Nephron progenitor cell (in vitro differentiated cells): ENCODE measurements around the gene CEACAM6.
"Not testable (repeated sequence)": the region's sequence is repeated elsewhere in the genome, so short reads cannot be mapped to it uniquely, and the experiment has no call there.

Experiments
- DNase-seq: peaks from one replicate; pipeline ENCODE4 v3.0.0; 2021
- H3K27ac Mint-ChIP-seq: 2 replicates; pipeline ENCODE4 v1.8.0; 2021; ENCODE audit warnings: mild to moderate bottlenecking, moderate library complexity, mixed read lengths
- H3K27me3 Mint-ChIP-seq: 2 replicates; pipeline ENCODE4 v1.8.0; 2021; ENCODE audit warnings: mild to moderate bottlenecking, low read depth, mixed read lengths; ENCODE audit not compliant: poor library complexity
- H3K36me3 Mint-ChIP-seq: 2 replicates; pipeline ENCODE4 v1.8.0; 2021; ENCODE audit warnings: low read depth, mixed read lengths
- H3K4me1 Mint-ChIP-seq: 2 replicates; pipeline ENCODE4 v1.8.0; 2021; ENCODE audit warnings: mixed read lengths
- H3K4me3 Mint-ChIP-seq: 2 replicates; pipeline ENCODE4 v1.8.0; 2021; ENCODE audit warnings: mild to moderate bottlenecking, moderate library complexity, mixed read lengths
- H3K9me3 Mint-ChIP-seq: 2 replicates; pipeline ENCODE4 v1.8.0; 2021; ENCODE audit warnings: mild to moderate bottlenecking, moderate library complexity, mixed read lengths
- CTCF ChIP-seq: fragments of 200-600 bp; sonication (generic); IDR thresholded peaks from 2 replicates; pipeline ENCODE4 v1.5.0; 2021; ENCODE audit warnings: antibody characterized with exemption

Gene CEACAM6

GRCh38 chr19:41740415-41741243 lies 14.7 kb upstream of the CEACAM6 start:
- H3K4me1 Mint-ChIP-seq: no peaks in the 10 kb centered on the region
- no peak for TF ChIP-seq CTCF
- H3K27ac Mint-ChIP-seq: no peak overlapping the region
- DNase-seq: no peak
- peaks cover 84% of the 10 kb centered on the region for H3K9me3 Mint-ChIP-seq
- H3K27me3 Mint-ChIP-seq: peaks cover 4% of the 10 kb centered on the region
- H3K4me3 Mint-ChIP-seq: no peak overlapping the region
- H3K36me3 Mint-ChIP-seq: no peaks in the 10 kb centered on the region

GRCh38 chr19:41741244-41741554 lies 14.1 kb upstream of the CEACAM6 start:
- H3K4me1 Mint-ChIP-seq: no peaks in the 10 kb centered on the region
- no peak overlapping the region for H3K4me3 Mint-ChIP-seq
- H3K36me3 Mint-ChIP-seq: no peaks in the 10 kb centered on the region
- no peak overlapping the region for H3K27ac Mint-ChIP-seq
- TF ChIP-seq CTCF: no peak
- H3K9me3 Mint-ChIP-seq: peaks cover 84% of the 10 kb centered on the region
- no peak for DNase-seq
- peaks cover 9% of the 10 kb centered on the region for H3K27me3 Mint-ChIP-seq

GRCh38 chr19:41744850-41745249 lies 10.5 kb upstream of the CEACAM6 start:
- DNase-seq: no peak
- H3K27ac Mint-ChIP-seq: no peak overlapping the region

GRCh38 chr19:41745756-41746155 lies 9.6 kb upstream of the CEACAM6 start:
- no peak for TF ChIP-seq CTCF
- no peak overlapping the region for H3K4me3 Mint-ChIP-seq
- peaks cover 25% of the 10 kb centered on the region for H3K27me3 Mint-ChIP-seq
- no peaks in the 10 kb centered on the region for H3K36me3 Mint-ChIP-seq
- H3K4me1 Mint-ChIP-seq: no peaks in the 10 kb centered on the region
- DNase-seq: no peak
- no peak overlapping the region for H3K27ac Mint-ChIP-seq
- peaks cover 63% of the 10 kb centered on the region for H3K9me3 Mint-ChIP-seq

More at GRCh38 chr19:41744850-41745249, 10.5 kb upstream of the CEACAM6 start:
- peaks cover 68% of the 10 kb centered on the region for H3K9me3 Mint-ChIP-seq
- H3K4me1 Mint-ChIP-seq: no peaks in the 10 kb centered on the region
- no peak overlapping the region for H3K4me3 Mint-ChIP-seq
- no peak for TF ChIP-seq CTCF
- peaks cover 25% of the 10 kb centered on the region for H3K27me3 Mint-ChIP-seq
- H3K36me3 Mint-ChIP-seq: no peaks in the 10 kb centered on the region

- Mint-ChIP-seq H3K4me3 (no peak overlapping the region), H3K9me3 (peaks cover 58% of the 10 kb centered on the region), H3K4me1 (no peaks in the 10 kb centered on the region), H3K36me3 (no peaks in the 10 kb centered on the region), H3K27ac (no peak overlapping the region), H3K27me3 (peaks cover 31% of the 10 kb centered on the region)
- no peak for DNase-seq
- no peak for TF ChIP-seq CTCF
These were observed 8.6 kb upstream of the CEACAM6 start for GRCh38 chr19:41746593-41747227.

- peaks cover 36% of the 10 kb centered on the region for H3K27me3 Mint-ChIP-seq
- TF ChIP-seq CTCF: no peak
- H3K4me1 Mint-ChIP-seq: no peaks in the 10 kb centered on the region
- no peak overlapping the region for H3K4me3 Mint-ChIP-seq
- no peaks in the 10 kb centered on the region for H3K36me3 Mint-ChIP-seq
- no peak for DNase-seq
- no peak overlapping the region for H3K27ac Mint-ChIP-seq
- H3K9me3 Mint-ChIP-seq: peaks cover 56% of the 10 kb centered on the region
These were observed 7.3 kb upstream of the CEACAM6 start for GRCh38 chr19:41748012-41748411.

- Mint-ChIP-seq H3K9me3 (peaks cover 54% of the 10 kb centered on the region), H3K27me3 (peaks cover 35% of the 10 kb centered on the region)
- DNase-seq, H3K36me3 Mint-ChIP-seq, H3K4me1 Mint-ChIP-seq, H3K4me3 Mint-ChIP-seq, H3K27ac Mint-ChIP-seq: not testable (repeated sequence)
These were observed 4.8 kb upstream of the CEACAM6 start for GRCh38 chr19:41750248-41751134.
